D721Med (cell line): Measurements from ENCODE around the gene PHACTR3.

Source experiments
- DNase-seq: peaks from one replicate; pipeline ENCODE4 v3.0.0; 2011; ENCODE audit warnings: low spot score; ENCODE audit not compliant: insufficient read length
- FAIRE-seq: peaks from 2 replicates; lab custom pipeline; 2011; peaks lifted over from hg19 to GRCh38; lab: Jason Lieb, UNC
- TF ChIP-seq, protein P1 (sequence below): IDR thresholded peaks from 2 replicates; pipeline ENCODE4 v1.5.1; 2012; ENCODE audit warnings: mild to moderate bottlenecking, control low read depth; ENCODE audit not compliant: insufficient read depth; ENCODE audit errors: missing control alignments

The PHACTR3 gene

DNA sequence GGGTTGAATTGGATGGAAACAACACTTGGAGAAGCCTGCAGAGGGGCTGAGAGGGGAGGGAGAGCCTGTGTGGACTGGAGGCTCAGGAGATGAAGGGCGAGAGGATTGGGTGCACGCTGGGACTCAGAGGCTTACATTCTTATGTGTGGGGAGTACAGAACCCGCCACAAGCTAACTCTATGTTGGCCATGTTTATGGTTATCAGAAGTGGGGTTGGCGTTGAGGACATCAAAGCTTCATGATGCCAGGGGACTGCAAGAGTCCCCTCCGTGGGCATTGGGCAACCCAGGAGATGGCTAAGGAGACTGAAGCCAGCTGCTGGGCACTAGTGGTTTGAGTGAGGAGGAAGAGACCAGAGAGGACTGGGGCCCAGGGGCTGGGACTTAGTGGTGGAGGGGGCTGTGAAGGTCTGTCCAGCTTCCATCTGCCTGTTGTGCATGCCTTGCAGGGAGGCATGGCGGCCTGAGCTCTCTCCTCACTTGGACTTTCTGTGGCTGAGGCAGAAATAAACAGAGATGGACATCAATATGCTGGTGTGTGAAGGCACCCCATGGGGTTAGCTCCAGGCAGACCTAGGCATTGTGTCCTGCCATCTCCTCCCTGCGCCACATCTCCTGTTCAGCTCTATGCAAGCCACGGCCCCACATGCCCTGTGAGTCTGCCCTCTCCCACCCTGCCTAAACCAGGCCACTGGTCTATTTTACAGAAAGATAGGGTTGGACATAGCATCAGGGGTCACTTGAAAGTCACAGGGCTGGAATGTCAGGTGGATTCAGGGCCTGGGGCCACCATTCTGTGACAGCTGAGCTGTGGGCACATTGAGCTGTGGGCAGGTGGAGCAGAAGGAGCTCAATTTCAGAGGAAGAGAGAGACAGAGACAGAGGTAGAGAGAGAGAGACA, 61.6 kb downstream of the PHACTR3 start:
- DNase-seq (no peak), FAIRE-seq (no peak)
- TF ChIP-seq, protein P1, sequence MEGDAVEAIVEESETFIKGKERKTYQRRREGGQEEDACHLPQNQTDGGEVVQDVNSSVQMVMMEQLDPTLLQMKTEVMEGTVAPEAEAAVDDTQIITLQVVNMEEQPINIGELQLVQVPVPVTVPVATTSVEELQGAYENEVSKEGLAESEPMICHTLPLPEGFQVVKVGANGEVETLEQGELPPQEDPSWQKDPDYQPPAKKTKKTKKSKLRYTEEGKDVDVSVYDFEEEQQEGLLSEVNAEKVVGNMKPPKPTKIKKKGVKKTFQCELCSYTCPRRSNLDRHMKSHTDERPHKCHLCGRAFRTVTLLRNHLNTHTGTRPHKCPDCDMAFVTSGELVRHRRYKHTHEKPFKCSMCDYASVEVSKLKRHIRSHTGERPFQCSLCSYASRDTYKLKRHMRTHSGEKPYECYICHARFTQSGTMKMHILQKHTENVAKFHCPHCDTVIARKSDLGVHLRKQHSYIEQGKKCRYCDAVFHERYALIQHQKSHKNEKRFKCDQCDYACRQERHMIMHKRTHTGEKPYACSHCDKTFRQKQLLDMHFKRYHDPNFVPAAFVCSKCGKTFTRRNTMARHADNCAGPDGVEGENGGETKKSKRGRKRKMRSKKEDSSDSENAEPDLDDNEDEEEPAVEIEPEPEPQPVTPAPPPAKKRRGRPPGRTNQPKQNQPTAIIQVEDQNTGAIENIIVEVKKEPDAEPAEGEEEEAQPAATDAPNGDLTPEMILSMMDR: no peak

DNA sequence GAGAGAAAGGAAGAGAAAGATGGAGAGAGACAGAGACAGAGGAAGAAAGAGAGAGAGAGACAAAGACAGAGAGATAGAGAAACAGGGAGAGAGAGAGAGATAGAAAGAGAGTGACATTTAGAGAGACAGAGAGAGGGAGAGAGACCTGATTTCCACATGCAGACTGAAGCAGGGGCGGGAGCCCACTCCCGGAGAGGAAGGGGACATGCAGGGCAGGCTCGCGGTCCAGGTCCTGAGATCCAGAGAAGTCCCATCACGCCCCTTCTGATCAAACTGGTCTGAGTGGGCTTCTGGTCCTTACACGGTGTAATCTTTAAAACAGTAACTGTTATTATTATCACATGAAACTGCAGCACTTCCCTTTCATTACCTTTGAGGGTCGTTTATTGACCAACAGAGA, 62.2 kb downstream of the PHACTR3 start:
- TF ChIP-seq, protein P1: no peak
- FAIRE-seq (no peak), DNase-seq (no peak)

DNA sequence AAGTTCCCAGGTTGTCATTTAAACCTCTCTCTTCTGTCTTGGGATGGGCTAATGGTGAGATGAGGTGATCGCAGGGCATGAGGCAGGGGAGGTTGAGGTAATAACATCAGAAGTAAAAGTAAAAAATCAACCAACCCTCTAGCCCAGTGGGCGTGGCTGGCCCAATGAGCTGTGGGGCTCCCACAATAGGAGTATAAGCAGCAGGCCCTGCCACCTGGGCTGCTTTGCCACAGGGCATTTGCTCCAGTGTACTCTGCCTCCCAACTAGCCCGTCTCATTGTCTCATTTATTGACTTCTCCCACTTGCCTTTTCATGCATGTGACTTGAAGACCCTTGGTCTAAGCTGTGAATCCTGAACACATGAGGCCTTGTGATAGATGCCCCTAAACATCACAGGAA, 62.8 kb downstream of the PHACTR3 start:
- no peak for FAIRE-seq
- DNase-seq: no peak
- TF ChIP-seq, protein P1: no peak

DNA sequence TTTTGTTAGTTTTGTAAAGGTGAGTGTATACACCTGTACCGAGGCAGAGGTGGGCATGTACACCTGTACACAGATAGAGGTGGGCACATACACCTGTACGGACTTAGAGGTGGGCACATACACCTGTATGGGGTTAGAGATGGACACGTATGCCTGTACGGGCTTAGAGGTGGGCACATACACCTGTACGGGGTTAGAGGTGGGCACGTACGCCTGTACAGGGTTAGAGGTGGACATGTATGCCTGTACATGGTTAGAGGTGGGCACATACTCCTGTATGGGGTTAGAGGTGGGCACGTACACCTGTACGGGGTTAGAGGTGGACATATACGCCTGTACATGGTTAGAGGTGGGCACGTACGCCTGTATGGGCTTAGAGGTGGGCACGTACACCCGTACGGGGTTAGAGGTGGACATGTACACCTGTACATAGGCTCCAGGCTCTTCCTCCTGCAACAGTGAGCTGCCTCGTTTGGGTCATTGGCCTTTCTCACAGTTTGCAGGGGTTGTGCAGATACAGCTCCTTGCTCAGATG, 63.7 kb downstream of the PHACTR3 start:
- DNase-seq: no peak
- TF ChIP-seq, protein P1: no peak
- FAIRE-seq: no peak

- TF ChIP-seq, protein P1: no peak
- FAIRE-seq (no peak), DNase-seq (no peak)
Observed at GRCh38 chr20:59668926-59669850, 64.8 kb downstream of the PHACTR3 start.

DNA sequence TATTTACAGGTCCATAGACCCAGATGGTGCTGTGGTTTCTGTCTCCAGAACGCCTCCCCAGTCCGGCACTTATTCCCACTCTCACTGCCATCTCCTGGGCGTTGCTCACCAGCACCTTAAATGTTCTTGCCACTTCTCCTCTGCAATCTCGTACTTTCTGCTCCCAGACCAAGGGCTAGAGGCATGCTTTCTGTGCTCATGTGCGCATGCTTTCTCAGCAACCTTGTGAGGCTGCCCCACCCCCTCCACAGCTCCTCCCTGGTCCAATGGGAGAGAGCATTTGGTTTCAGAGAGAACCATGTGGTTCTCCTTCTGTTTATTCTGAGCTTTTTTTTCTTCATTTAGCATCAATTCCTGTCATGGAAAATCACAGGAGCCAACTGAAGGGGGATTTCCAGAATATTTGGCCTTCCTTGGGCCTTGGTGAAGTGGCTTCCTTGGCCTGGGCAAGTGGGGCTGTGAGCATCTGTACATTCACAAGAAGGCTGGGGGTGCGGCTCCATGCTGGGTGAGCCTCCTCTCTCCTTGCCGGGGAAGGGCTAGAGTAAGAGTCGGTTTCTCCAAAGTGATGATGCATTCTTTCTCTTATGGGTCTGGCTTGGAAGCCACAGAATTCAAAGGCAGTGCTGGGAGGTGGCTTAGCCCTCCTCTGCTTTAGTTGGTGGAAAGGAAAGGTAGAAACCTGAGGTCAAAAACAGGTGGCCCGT, 66.6 kb downstream of the PHACTR3 start:
- FAIRE-seq (no peak), DNase-seq (no peak)
- TF ChIP-seq, protein P1: no peak
